ENCODE measurements around the gene CHRNE.

DNA sequence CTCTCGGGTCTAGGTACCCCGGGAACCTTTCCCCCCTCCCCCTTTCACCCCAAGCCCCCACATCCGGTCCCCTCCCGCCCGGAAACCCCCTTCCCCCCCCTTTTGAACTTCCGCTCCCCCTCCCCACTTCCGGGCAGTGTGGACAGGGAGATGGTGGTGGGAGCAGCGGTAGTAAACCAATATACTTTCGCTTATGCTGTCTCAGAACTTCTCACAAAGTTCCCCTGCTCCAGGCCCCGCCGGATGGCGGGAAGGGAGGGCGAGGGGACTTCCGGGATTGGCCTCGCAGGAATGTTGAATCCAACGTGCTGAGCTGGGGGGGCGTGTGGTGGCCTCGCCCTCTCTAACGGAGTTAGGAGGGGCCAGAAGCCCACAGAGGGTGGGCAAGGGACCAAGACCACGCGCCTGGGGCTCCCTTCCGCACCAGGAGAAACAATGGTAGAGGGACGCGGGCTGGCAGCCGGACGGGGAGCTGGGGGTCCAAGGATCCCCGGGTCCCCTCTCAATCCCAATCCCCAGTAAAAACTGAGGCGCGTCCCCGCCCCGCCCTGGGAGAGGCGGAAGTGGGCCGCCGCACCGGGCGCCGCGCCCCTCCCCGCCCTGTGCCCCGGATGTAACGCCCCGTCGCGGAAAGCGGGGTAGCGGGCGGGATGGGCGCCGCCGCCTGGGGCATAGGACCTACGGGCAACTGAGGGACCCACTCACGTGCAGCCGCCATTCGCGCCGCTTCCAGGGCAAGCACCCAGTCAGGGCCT lies 44.7 kb upstream of the CHRNE start:
- no peak for TF ChIP-seq CTCF (conservative IDR thresholded peaks at IDR 0.05; ENCODE audit: low read length)
- TF ChIP-seq EZH2phosphoT487 (IDR thresholded peaks at IDR 0.05; ENCODE audit: borderline replicate concordance, low read depth, low read length) = no peak

Measured in OCI-LY7 (cell line).